Prostate gland (tissue), 2 donors: ENCODE results near the gene RABGGTA. TPM values are rescaled to one million over a fixed set of nuclear protein-coding genes. Genes with fewer than 3 reads are reported as not detected.

Experiments
- DNase-seq: peaks from one replicate; pipeline ENCODE4 v3.0.0-alpha.2; 2019; ENCODE audit warnings: low spot score
- H3K27ac ChIP-seq, 2 donors: fragments of 200-600 bp; sonication (generic); 2 replicates each; pipeline ENCODE4 v1.5.1; 2017 to 2019
- H3K27me3 ChIP-seq: fragments of 200-600 bp; sonication (generic); replicated peaks from 2 replicates; pipeline ENCODE4 v1.5.1; 2019; ENCODE audit not compliant: insufficient read depth
- H3K36me3 ChIP-seq, 2 donors: fragments of 200-600 bp; sonication (generic); 1 replicate in 1 of 2; 2 replicates in 1 of 2; pipeline versions ENCODE4 v1.5.1 to v1.8.1; 2017 to 2019
- H3K4me1 ChIP-seq: fragments of 200-600 bp; sonication (generic); replicated peaks from 2 replicates; pipeline ENCODE4 v1.5.1; 2019
- H3K4me3 ChIP-seq, 2 donors: fragments of 200-600 bp; sonication (generic); 2 replicates each; pipeline ENCODE4 v1.5.1; 2017 to 2019
- H3K9me3 ChIP-seq: fragments of 200-600 bp; sonication (generic); 2 replicates; pipeline ENCODE4 v1.5.1; 2017
- POLR2A ChIP-seq: fragments of 450-650 bp; IDR thresholded peaks from one replicate; pipeline ENCODE4 v1.6.1; 2016; ENCODE audit warnings: antibody characterized with exemption, mild to moderate bottlenecking
- POLR2AphosphoS5 ChIP-seq: sonication (generic); formaldehyde crosslinking; IDR thresholded peaks from one replicate; pipeline ENCODE4 v1.6.1; 2017; ENCODE audit warnings: antibody characterized with exemption
- whole genome bisulfite sequencing: methylation state at CpG from one replicate; pipeline ENCODE4 v1.1.5; 2018; 5-methylcytosine and 5-hydroxymethylcytosine counted together
- intact Hi-C: fragments of 100-400 bp; cut with DNase I; formaldehyde crosslinking; loops from one replicate; pipeline ENCODE4 v1.14.2; 2022
- total RNA-seq, 2 donors: library from RNA; depleted of rRNA; stranded (reverse); fragments of >200 nt; gene quantifications; one replicate each; pipeline ENCODE4 v1.1.0, GENCODE V29; 2016
- TF ChIP-seq, protein P1 (sequence below), 4 experiments: fragments of 200-600 bp in 2 of 4; fragments of 450-650 bp in 2 of 4; sonication (generic) in 2 of 4; IDR thresholded peaks; 1 replicate in 3 of 4; 2 replicates in 1 of 4; pipeline ENCODE4 v1.5.1; 2016 to 2019; ENCODE audit warnings: antibody characterized with exemption in 4 of 4, mild to moderate bottlenecking in 2 of 4, moderate library complexity in 2 of 4

Gene RABGGTA
- total RNA-seq, 2 donors from 2014 or later, result 45.5 to 63.5 TPM

DNA sequence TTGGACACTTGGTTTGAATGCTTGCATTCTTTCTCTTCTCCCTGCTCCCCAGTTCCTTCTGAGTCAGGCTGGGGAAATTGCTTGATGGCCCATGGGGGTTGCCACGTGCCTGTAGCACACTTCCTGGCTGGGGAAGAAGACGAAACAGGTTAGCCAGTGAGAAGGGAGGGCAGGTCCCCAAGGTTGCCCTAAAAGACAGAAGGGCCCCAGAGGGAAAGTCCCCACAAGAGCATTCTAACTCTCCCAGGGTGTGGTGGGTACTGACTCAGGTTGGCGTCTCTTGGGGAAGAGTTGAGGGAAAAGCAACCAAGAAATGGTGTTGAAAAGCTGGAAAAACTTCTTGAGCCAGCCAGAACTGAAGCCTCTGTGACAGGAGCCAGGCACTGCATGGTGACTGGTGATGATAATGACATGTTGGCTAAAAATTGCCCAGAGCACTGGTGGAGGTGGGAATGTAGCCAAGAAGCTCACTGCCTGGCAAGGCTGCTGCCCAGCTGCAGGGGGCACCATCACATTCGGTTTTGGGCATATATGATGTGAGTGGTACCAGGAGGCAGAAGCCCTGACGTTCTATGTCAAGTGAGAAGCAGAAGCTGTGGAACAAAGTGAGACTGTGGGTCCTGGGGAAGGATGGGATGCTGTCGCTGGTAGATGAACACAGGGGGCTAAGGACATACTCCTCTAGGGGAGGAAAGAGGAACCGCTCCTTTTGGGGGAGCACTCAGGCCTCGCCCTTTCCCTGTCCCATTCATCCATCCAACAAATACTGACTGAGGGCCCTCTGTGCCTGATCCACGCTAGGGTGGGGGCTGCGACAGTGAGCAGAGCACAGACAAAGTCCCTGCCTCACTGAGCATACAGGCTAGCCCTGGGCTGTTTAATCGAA lies 8.1 kb upstream of the RABGGTA start:
- H3K27ac ChIP-seq, result no peak overlapping the region

DNA sequence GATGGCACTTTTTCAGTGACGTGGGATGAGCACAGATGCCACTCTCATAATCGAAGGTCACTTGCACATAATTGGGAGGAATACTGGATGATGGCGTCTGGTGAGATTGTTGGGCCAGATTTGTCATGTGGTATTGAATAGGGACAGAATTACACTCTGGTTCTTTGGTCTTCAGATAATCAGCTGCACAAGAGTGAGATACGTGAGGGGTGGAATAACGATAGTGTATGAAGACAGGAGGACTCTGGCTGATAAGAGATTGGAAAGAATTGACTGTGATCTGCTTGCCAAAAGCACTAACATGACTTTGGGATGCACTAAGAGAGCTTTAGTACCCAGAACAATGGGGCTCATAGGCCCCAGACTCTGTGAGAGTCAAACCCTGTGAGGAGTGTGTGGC lies 7.0 kb upstream of the RABGGTA start:
- 91% methylated on average over 5 of the region's 5 CpGs for WGBS
- Histone ChIP-seq H3K9me3 (no peaks in the 10 kb centered on the region), H3K27me3 (no peaks in the 10 kb centered on the region), H3K4me3 (no peak overlapping the region), H3K36me3 (no peaks in the 10 kb centered on the region), H3K4me1 (no peaks in the 10 kb centered on the region), H3K27ac (no peak overlapping the region)
- TF ChIP-seq POLR2A (no peak), POLR2AphosphoS5 (no peak)
- TF ChIP-seq, protein P1, sequence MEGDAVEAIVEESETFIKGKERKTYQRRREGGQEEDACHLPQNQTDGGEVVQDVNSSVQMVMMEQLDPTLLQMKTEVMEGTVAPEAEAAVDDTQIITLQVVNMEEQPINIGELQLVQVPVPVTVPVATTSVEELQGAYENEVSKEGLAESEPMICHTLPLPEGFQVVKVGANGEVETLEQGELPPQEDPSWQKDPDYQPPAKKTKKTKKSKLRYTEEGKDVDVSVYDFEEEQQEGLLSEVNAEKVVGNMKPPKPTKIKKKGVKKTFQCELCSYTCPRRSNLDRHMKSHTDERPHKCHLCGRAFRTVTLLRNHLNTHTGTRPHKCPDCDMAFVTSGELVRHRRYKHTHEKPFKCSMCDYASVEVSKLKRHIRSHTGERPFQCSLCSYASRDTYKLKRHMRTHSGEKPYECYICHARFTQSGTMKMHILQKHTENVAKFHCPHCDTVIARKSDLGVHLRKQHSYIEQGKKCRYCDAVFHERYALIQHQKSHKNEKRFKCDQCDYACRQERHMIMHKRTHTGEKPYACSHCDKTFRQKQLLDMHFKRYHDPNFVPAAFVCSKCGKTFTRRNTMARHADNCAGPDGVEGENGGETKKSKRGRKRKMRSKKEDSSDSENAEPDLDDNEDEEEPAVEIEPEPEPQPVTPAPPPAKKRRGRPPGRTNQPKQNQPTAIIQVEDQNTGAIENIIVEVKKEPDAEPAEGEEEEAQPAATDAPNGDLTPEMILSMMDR (IDR thresholded peaks at IDR 0.05), result no peak
- intact Hi-C loops, result no loop called here
- DNase-seq, result no peak

More for the DNA sequence above, 8.1 kb upstream of the RABGGTA start:
- Histone ChIP-seq H3K4me3 (no peak overlapping the region), H3K36me3 (no peaks in the 10 kb centered on the region), H3K4me1 (no peaks in the 10 kb centered on the region), H3K9me3 (no peaks in the 10 kb centered on the region), H3K27me3 (no peaks in the 10 kb centered on the region)
- TF ChIP-seq POLR2AphosphoS5, result no peak
- TF ChIP-seq, protein P1 (IDR thresholded peaks at IDR 0.05), result no peak
- no peak for TF ChIP-seq POLR2A
- 72% methylated on average over 11 of the region's 11 CpGs for WGBS
- DNase-seq, result no peak
- intact Hi-C loops, result no loop called here

DNA sequence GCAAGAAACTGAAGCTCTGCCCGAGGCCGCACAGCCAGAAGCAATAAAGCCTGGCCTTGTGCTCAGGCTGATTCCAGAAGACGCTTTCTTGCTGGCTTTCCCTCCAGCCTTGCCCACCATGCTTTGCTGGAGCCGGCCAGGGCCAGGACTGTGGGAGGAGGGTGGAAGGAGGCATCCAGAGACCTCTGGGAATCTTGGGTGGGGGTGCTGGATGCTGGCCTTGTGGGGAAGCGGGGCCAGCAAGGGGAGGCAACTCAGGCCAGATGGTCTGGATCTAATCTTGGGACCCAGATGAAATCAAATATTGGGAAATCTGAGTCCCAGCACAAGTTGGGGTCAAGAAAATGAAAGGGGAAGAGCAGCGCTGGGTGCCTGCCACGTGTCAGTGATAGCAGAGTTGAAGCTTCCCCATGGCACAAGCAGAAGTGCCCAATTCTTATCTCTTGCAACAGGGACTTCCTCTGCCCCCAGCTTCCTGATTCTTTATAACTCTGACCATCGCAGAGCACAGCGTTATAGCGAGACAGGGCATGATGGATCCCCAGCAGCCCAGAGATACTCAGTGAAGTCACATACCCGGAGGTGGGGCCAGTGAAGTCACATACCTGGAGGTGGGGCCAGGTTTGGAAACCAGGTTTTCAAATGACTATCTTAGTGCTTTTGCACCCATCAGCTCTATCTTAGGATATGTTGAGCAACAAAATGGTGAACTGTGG lies 6.4 kb upstream of the RABGGTA start:
- no peaks in the 10 kb centered on the region for H3K36me3 ChIP-seq
- H3K9me3 ChIP-seq, result no peaks in the 10 kb centered on the region
- no peak overlapping the region for H3K4me3 ChIP-seq
- H3K27me3 ChIP-seq, result no peaks in the 10 kb centered on the region
- 83% methylated on average over 11 of the region's 11 CpGs for whole genome bisulfite sequencing
- no peak for DNase-seq
- no peak overlapping the region for H3K27ac ChIP-seq
- intact Hi-C loops, result no loop called here
- H3K4me1 ChIP-seq, result no peaks in the 10 kb centered on the region
- TF ChIP-seq POLR2AphosphoS5, result no peak
- TF ChIP-seq, protein P1 (IDR thresholded peaks at IDR 0.05), result no peak
- TF ChIP-seq POLR2A, result no peak

DNA sequence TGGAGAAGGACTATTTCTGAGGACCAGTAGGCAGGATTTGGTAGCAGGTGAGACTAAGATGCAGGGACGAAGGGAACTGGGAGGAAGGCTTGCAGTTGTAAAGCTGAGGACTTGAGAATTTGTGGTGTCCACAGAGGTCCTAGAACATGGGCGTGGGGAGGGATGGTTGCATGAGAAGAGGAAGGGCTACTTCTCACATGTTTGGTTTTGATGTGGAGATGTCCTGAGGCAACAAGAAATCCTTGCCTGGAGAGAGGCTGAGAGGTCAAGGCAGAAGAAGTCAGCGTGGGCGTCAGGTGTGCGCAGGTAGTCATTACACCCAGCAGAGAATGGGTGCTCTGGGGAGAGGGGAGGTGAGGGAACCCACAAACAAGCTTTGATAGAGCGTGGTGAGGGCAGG lies 5.7 kb upstream of the RABGGTA start:
- TF ChIP-seq, protein P1 (IDR thresholded peaks at IDR 0.05), result no peak
- no peak for TF ChIP-seq POLR2AphosphoS5
- no peak for TF ChIP-seq POLR2A
- no peak overlapping the region for H3K27ac ChIP-seq
- no peaks in the 10 kb centered on the region for H3K36me3 ChIP-seq
- H3K27me3 ChIP-seq, result no peaks in the 10 kb centered on the region
- 92% methylated on average over 6 of the region's 6 CpGs for WGBS
- H3K4me1 ChIP-seq, result no peaks in the 10 kb centered on the region
- no peaks in the 10 kb centered on the region for H3K9me3 ChIP-seq
- DNase-seq, result no peak
- no peak overlapping the region for H3K4me3 ChIP-seq
- intact Hi-C loops, result no loop called here
